GM23338 (cell line): ENCODE data around the gene MPND. TPM values are rescaled to one million over a fixed set of nuclear protein-coding genes. Genes with fewer than 3 reads are reported as not detected.
A peak's percentile ranks its signal among the peaks of the same experiment; 100 is the strongest.

Experiments
- ATAC-seq: fragments of 200-7000 bp; cut with Tn5 transposase; 3 replicates; pipeline ENCODE4 v1.9.1; 2020
- DNase-seq: peaks from one replicate; pipeline ENCODE4 v3.0.0-alpha.2; 2015; ENCODE audit warnings: low spot score
- H2AFZ ChIP-seq: fragments of 200-600 bp; sonication (generic); 2 replicates; pipeline ENCODE4 v1.8.0; 2016; ENCODE audit warnings: antibody characterized with exemption, mild to moderate bottlenecking, moderate library complexity
- H3F3A ChIP-seq: fragments of 200-600 bp; sonication (generic); replicated peaks from 2 replicates; pipeline ENCODE4 v1.8.0; 2017; ENCODE audit warnings: antibody characterized with exemption, mixed run types, low read depth
- H3K27ac ChIP-seq: fragments of 200-600 bp; sonication (generic); 2 replicates; pipeline ENCODE4 v1.6.1; 2016; ENCODE audit warnings: low read depth
- H3K27me3 ChIP-seq: fragments of 200-600 bp; sonication (generic); 2 replicates; pipeline ENCODE4 v1.8.0; 2016; ENCODE audit warnings: mild to moderate bottlenecking, mixed run types, moderate library complexity; ENCODE audit not compliant: insufficient read depth
- H3K36me3 ChIP-seq: fragments of 200-600 bp; sonication (generic); 2 replicates; pipeline ENCODE4 v1.8.0; 2016; ENCODE audit warnings: mild to moderate bottlenecking; ENCODE audit not compliant: insufficient read depth
- H3K4me1 ChIP-seq: fragments of 200-600 bp; sonication (generic); 2 replicates; pipeline ENCODE4 v1.8.0; 2016; ENCODE audit warnings: mild to moderate bottlenecking, moderate library complexity; ENCODE audit not compliant: insufficient read depth
- H3K4me2 ChIP-seq: fragments of 200-600 bp; sonication (generic); 2 replicates; pipeline ENCODE4 v1.7.1; 2017; ENCODE audit warnings: mixed run types
- H3K4me3 ChIP-seq: fragments of 200-600 bp; sonication (generic); 2 replicates; pipeline ENCODE4 v1.6.1; 2016; ENCODE audit warnings: mixed run types
- H3K79me2 ChIP-seq: fragments of 200-600 bp; sonication (generic); replicated peaks from 2 replicates; pipeline ENCODE4 v1.8.0; 2017; ENCODE audit warnings: mild to moderate bottlenecking; ENCODE audit not compliant: insufficient read depth
- H3K9me2 ChIP-seq: fragments of 200-600 bp; sonication (generic); 2 replicates; pipeline ENCODE4 v1.8.0; 2017; ENCODE audit not compliant: insufficient read depth
- H4K20me1 ChIP-seq: fragments of 200-600 bp; sonication (generic); replicated peaks from 2 replicates; pipeline ENCODE4 v1.8.0; 2017; ENCODE audit warnings: mild to moderate bottlenecking; ENCODE audit not compliant: insufficient read depth
- H3K27ac Mint-ChIP-seq: 2 replicates; pipeline ENCODE4 v1.8.0; 2020; ENCODE audit warnings: inconsistent platforms, mild to moderate bottlenecking, moderate library complexity, mixed read lengths
- H3K27me3 Mint-ChIP-seq: 3 replicates; pipeline ENCODE4 v1.8.0; 2022; ENCODE audit warnings: low read depth, mild to moderate bottlenecking, moderate library complexity, mixed read lengths, inconsistent platforms; ENCODE audit not compliant: insufficient read depth, poor library complexity
- H3K36me3 Mint-ChIP-seq: 3 replicates; pipeline ENCODE4 v1.8.0; 2021; ENCODE audit warnings: low read depth, mild to moderate bottlenecking, inconsistent platforms, moderate library complexity, mixed read lengths
- H3K4me1 Mint-ChIP-seq: 3 replicates; pipeline ENCODE4 v1.8.0; 2020; ENCODE audit warnings: mild to moderate bottlenecking, inconsistent platforms, mixed read lengths
- H3K4me3 Mint-ChIP-seq: 3 replicates; pipeline ENCODE4 v1.8.0; 2021; ENCODE audit warnings: moderate library complexity, mild to moderate bottlenecking, inconsistent platforms, mixed read lengths
- H3K9me3 Mint-ChIP-seq: 3 replicates; pipeline ENCODE4 v1.8.0; 2020; ENCODE audit warnings: moderate library complexity, mild to moderate bottlenecking, inconsistent platforms, mixed read lengths
- CTCF ChIP-seq, 2 experiments: fragments of 200-600 bp in 1 of 2; sonication (generic) in 1 of 2; conservative IDR thresholded peaks; 2 replicates each; pipeline versions ENCODE4 v1.5.1 to v1.6.1; 2016 to 2017; ENCODE audit warnings: antibody characterized with exemption in 2 of 2, low read depth in 2 of 2, mild to moderate bottlenecking in 2 of 2, moderate library complexity in 1 of 2
- ETS1 ChIP-seq: IDR thresholded peaks from 2 replicates; pipeline ENCODE4 v1.6.1; 2016; ENCODE audit warnings: antibody characterized with exemption
- EZH2phosphoT487 ChIP-seq: fragments of 200-600 bp; sonication (generic); IDR thresholded peaks from one replicate; pipeline ENCODE4 v1.8.1; 2018; ENCODE audit warnings: antibody characterized with exemption; ENCODE audit not compliant: unreplicated experiment
- NANOG ChIP-seq: IDR thresholded peaks from 2 replicates; pipeline ENCODE4 v1.6.1; 2016; ENCODE audit warnings: antibody characterized with exemption, borderline replicate concordance
- REST ChIP-seq: IDR thresholded peaks from one replicate; pipeline ENCODE4 v1.6.1; 2018; ENCODE audit warnings: antibody characterized with exemption; ENCODE audit not compliant: unreplicated experiment
- ZNF114 ChIP-seq: fragments of 250-450 bp; sonication (Bioruptor Pico); IDR thresholded peaks from 2 replicates; pipeline ENCODE4 v1.5.0; 2020; ENCODE audit warnings: mild to moderate bottlenecking, moderate library complexity
- ZNF331 ChIP-seq: fragments of 250-450 bp; sonication (Bioruptor Pico); IDR thresholded peaks from 2 replicates; pipeline ENCODE4 v1.5.0; 2020; ENCODE audit warnings: low read depth, mild to moderate bottlenecking, moderate library complexity
- polyA plus RNA-seq: library from polyadenylated mRNA; unstranded; fragments of >200 nt; fragmentation: Nextera tagmentation; extraction: Ambion mirVana; gene quantifications from 2 replicates; pipeline ENCODE4 v1.2.1, GENCODE V29; 2016
- total RNA-seq: library from RNA; depleted of rRNA; stranded (reverse); fragments of >200 nt; shearing (Covaris generic); gene quantifications from 2 replicates; pipeline ENCODE4 v1.2.3, GENCODE V29; 2014

Gene MPND
- total and polyA plus RNA-seq, 2 experiments from 2014 or later = 11.8 to 15.6 TPM

- TF ChIP-seq REST = no peak
- no peak for TF ChIP-seq EZH2phosphoT487
- TF ChIP-seq ETS1 = no peak
Measured at GRCh38 chr19:4388337-4389063, 45.1 kb downstream of the MPND start (continued).

- Mint-ChIP-seq H3K27ac (peak overlapping the region; percentile 76), H3K9me3 (no peaks in the 10 kb centered on the region), H3K4me1 (peaks cover 50% of the 10 kb centered on the region), H3K36me3 (peaks cover 14% of the 10 kb centered on the region; the same call in 2 of the 3 replicates), H3K4me3 (peak overlapping the region; percentile 27; the same call in 1 of the 3 replicates), H3K27me3 (peaks cover 22% of the 10 kb centered on the region)
- H3K27ac ChIP-seq = no peak overlapping the region
- no peaks in the 10 kb centered on the region for H3K27me3 ChIP-seq
- H2AFZ ChIP-seq = no peak overlapping the region
- no peak overlapping the region for H3K4me3 ChIP-seq
- H3K4me2 ChIP-seq = no peak overlapping the region
- H3F3A ChIP-seq = peaks cover 10% of the 10 kb centered on the region; the same call in 1 of the 2 replicates
- ATAC-seq = no peak
- no peak for DNase-seq
- peaks cover 62% of the 10 kb centered on the region for H4K20me1 ChIP-seq
- H3K9me2 ChIP-seq = no peaks in the 10 kb centered on the region
- no peaks in the 10 kb centered on the region for H3K36me3 ChIP-seq
- H3K79me2 ChIP-seq = peaks cover 97% of the 10 kb centered on the region
- peaks cover 22% of the 10 kb centered on the region for H3K4me1 ChIP-seq
- TF ChIP-seq CTCF (conservative IDR thresholded peaks at IDR 0.05; ENCODE audit: low read depth in 2 of 2) = 0 out of 4 replicates have a peak, but pooled peaks of 1 of the 2 experiments have one; percentile 2
- no peak for TF ChIP-seq ETS1
- no peak for TF ChIP-seq ZNF331
- no peak for TF ChIP-seq NANOG
- no peak for TF ChIP-seq ZNF114 (CRISPR knock-in tag)
Measured at GRCh38 chr19:4389064-4389375, 45.7 kb downstream of the MPND start.
